GM12878 (cell line): ENCODE results near the gene SYT1. TPM values are rescaled to one million over a fixed set of nuclear protein-coding genes. Genes with fewer than 3 reads are reported as not detected.

Experiments used
- ATAC-seq: fragments of 200-7000 bp; cut with Tn5 transposase; 3 replicates; pipeline ENCODE4 v1.9.1; 2020; ENCODE audit warnings: mild to moderate bottlenecking, moderate library complexity
- BruUV-seq: library from RNA; stranded (reverse); fragments of 400-500 nt; replicated peaks from 2 replicates; lab custom pipeline; 2021; lab: Mats Ljungman, UMichigan
- CTCF ChIA-PET: fragments of 300-600 bp; sonication (Branson Sonifier 250); formaldehyde crosslinking; extraction: SDS; loops from one replicate; lab custom pipeline; 2021; ENCODE audit warnings: inconsistent platforms; lab: Yijun Ruan, JAX
- POLR2A ChIA-PET: fragments of 350-600 bp; formaldehyde crosslinking; extraction: SDS; loops from one replicate; lab custom pipeline; 2021; ENCODE audit warnings: inconsistent platforms; lab: Charles Lee
- RAD21 ChIA-PET: fragments of 300-600 bp; sonication (Branson Sonifier 250); formaldehyde crosslinking; loops from one replicate; lab custom pipeline; 2023; ENCODE audit warnings: antibody characterized with exemption; ENCODE audit not compliant: unreplicated experiment; lab: Charles Lee
- SMC1A ChIA-PET: fragments of 300-600 bp; sonication (Branson Sonifier 250); formaldehyde crosslinking; loops from one replicate; lab custom pipeline; 2023; ENCODE audit not compliant: unreplicated experiment, uncharacterized antibody; lab: Charles Lee
- DNase-seq: peaks from one replicate; pipeline ENCODE4 v3.0.0-alpha.2; 2011; ENCODE audit warnings: low read depth, low spot score
- FAIRE-seq: peaks from 3 replicates; lab custom pipeline; 2011; peaks lifted over from hg19 to GRCh38; lab: Jason Lieb, UNC
- H2AFZ ChIP-seq: 2 replicates; pipeline ENCODE4 v1.6.0; 2011; ENCODE audit warnings: low read depth, low read length, control low read depth; ENCODE audit not compliant: control insufficient read depth
- H3K27ac ChIP-seq: 2 replicates; pipeline ENCODE4 v1.5.1; 2011; ENCODE audit warnings: control low read depth; ENCODE audit not compliant: control insufficient read depth, insufficient read depth
- H3K27me3 ChIP-seq, 2 experiments: replicated peaks in 1 of 2; 2 replicates each; pipeline versions ENCODE4 v1.6.0 to v1.6.1; 2011; ENCODE audit warnings: low read length in 1 of 2; ENCODE audit not compliant: control insufficient read depth in 2 of 2, insufficient read depth in 2 of 2
- H3K36me3 ChIP-seq, 2 experiments: 2 replicates each; pipeline ENCODE4 v1.5.1; 2011; ENCODE audit warnings: low read length in 1 of 2; ENCODE audit not compliant: control insufficient read depth in 2 of 2, insufficient read depth in 2 of 2
- H3K4me1 ChIP-seq: 2 replicates; pipeline ENCODE4 v1.6.1; 2011; ENCODE audit warnings: mild to moderate bottlenecking, low read length, moderate library complexity, mixed read lengths; ENCODE audit not compliant: control insufficient read depth, insufficient read depth
- H3K4me2 ChIP-seq: 2 replicates; pipeline ENCODE4 v1.6.0; 2011; ENCODE audit warnings: control low read depth; ENCODE audit not compliant: control insufficient read depth, insufficient read depth
- H3K4me3 ChIP-seq: fragments of 200-600 bp; sonication (generic); 2 replicates; pipeline ENCODE4 v1.5.1; 2016
- H3K79me2 ChIP-seq: 2 replicates; pipeline ENCODE4 v1.6.0; 2011; ENCODE audit warnings: low read length; ENCODE audit not compliant: control insufficient read depth, insufficient read depth
- H3K9ac ChIP-seq: 2 replicates; pipeline ENCODE4 v1.8.0; 2011; ENCODE audit warnings: low read length, control low read depth, mixed read lengths; ENCODE audit not compliant: control insufficient read depth, insufficient read depth
- H3K9me3 ChIP-seq: replicated peaks from 3 replicates; pipeline ENCODE4 v1.5.1; 2011; ENCODE audit warnings: mild to moderate bottlenecking, low read length; ENCODE audit not compliant: control insufficient read depth, insufficient read depth
- H4K20me1 ChIP-seq: 2 replicates; pipeline ENCODE4 v1.6.0; 2011; ENCODE audit not compliant: control insufficient read depth, insufficient read depth
- FOS ChIP-seq: IDR thresholded peaks from 3 replicates; pipeline ENCODE4 v1.6.1; 2011; ENCODE audit warnings: borderline replicate concordance; ENCODE audit not compliant: insufficient read length; ENCODE audit errors: extremely low read depth
- IKZF2 ChIP-seq, 2 experiments: fragments of 450-650 bp; IDR thresholded peaks; 2 replicates each; pipeline ENCODE4 v1.6.1; 2017; ENCODE audit warnings: mild to moderate bottlenecking in 2 of 2, moderate library complexity in 2 of 2
- MTA3 ChIP-seq: IDR thresholded peaks from 2 replicates; pipeline ENCODE4 v1.6.1; 2012; ENCODE audit warnings: low read length, inconsistent platforms, borderline replicate concordance
- PML ChIP-seq: IDR thresholded peaks from 2 replicates; pipeline ENCODE4 v1.6.1; 2012; ENCODE audit warnings: low read length, inconsistent platforms
- STAT1 ChIP-seq: fragments of 450-650 bp; conservative IDR thresholded peaks from 2 replicates; pipeline ENCODE4 v1.6.1; 2014; ENCODE audit warnings: antibody characterized with exemption, mild to moderate bottlenecking
- TARDBP ChIP-seq: IDR thresholded peaks from 2 replicates; pipeline ENCODE4 v1.6.1; 2016; ENCODE audit warnings: borderline replicate concordance
- WGBS: methylation state at CpG from one replicate; pipeline ENCODE4 v1.1.6; 2016; ENCODE audit warnings: low lambda C conversion rate; ENCODE audit not compliant: insufficient replicate concordance, insufficient coverage; ENCODE audit errors: missing lambda C conversion rate; 5-methylcytosine and 5-hydroxymethylcytosine counted together
- in situ Hi-C: fragments of 300-500 bp; cut with MboI; formaldehyde crosslinking; loops from 9 replicates; pipeline ENCODE4 v1.14.3; 2018; ENCODE audit warnings: mixed read lengths
- intact Hi-C: fragments of 100-400 bp; cut with micrococcal nuclease; formaldehyde crosslinking; loops from one replicate; pipeline ENCODE4 v1.14.2; 2022; ENCODE audit not compliant: unreplicated experiment
- polyA plus RNA-seq, 11 experiments: library from polyadenylated mRNA; depleted of rRNA in 4 of 11; unstranded in 6 of 11; stranded (reverse) in 5 of 11; fragments of >200 nt; fragmentation: Nextera tagmentation in 4 of 11; fragmentation: Illumina TruSeq in 1 of 11; extraction: Ambion mirVana in 4 of 11; extraction: Trizol in 1 of 11; gene quantifications; 1 replicate in 1 of 11; 2 replicates in 10 of 11; pipeline versions ENCODE4 v1.2.1 to v1.2.3, GENCODE V29; 2011 to 2016; ENCODE audit warnings: inconsistent platforms in 2 of 11, missing spikeins in 2 of 11, low read depth in 1 of 11
- total RNA-seq, 4 experiments: library from RNA; depleted of rRNA in 3 of 4; stranded (reverse); fragments of >200 nt in 3 of 4; fragmentation: Illumina TruSeq in 1 of 4; extraction: Trizol in 1 of 4; gene quantifications; 2 replicates each; pipeline versions ENCODE4 v1.2.1 to v1.2.3, GENCODE V29; 2013 to 2021

Gene SYT1
- total and polyA plus RNA-seq, 10 of the 15 experiments (the other 5 are each of a cell fraction or from before 2014, with no cell fraction given) = 0.10 to 0.28 TPM; not detected in 8

DNA sequence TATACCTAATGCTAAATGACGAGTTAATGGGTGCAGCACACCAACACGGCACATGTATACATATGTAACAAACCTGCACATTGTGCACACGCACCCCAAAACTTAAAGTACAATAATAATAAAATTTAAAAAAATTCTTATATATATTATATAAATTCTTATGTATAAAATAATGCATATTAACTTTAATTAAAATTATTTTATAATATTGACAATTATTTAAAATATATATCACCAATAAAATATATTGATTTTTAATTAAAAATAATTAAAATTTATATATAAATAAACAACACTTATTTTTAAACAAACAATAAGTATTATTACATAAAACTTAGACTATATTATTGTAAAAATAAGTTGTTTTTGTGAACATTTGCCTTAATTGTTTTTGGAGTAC, 188.8 kb downstream of the SYT1 start (continued):
- TF ChIP-seq STAT1 (no peak), TARDBP (no peak), PML (no peak), MTA3 (no peak)

DNA sequence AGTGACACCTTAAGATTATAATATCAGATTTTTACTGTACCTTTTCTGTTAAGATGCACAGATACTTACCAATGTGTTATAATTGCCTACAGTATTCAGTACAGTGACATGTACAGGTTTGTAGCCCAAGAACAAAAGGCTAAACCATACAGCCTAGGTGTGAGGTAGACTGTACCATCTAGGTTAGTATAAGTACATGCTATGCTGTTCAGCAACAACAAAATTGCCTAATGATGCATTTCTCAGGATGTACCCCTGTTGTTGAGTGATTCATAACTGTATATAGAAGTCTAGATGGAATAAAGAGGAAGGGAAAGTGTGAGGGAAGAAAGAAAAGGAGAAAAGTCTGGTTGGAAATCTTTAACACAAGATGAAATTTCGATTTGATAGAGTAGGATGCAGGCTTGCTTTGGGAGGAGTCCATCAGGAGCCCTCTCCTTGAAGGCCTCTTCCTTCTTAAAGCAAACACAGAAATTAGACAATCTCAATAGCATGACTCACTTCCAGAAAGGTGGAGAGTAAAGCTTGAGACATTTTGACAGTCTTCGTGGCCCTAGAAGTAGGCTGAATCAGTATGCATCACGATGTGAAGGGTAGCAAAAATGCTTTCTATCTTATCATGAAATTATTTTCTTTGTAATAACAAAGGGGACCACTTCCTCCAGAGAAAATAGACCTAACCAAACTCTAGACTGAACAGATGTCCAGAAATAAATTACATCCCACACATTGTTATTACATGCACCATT, 191.5 kb downstream of the SYT1 start:
- Histone ChIP-seq H3K4me3 (no peak overlapping the region), H4K20me1 (no peaks in the 10 kb centered on the region), H3K4me1 (no peaks in the 10 kb centered on the region), H3K27ac (no peak overlapping the region), H3K36me3 (no peaks in the 10 kb centered on the region), H3K4me2 (no peak overlapping the region), H3K27me3 (no peaks in the 10 kb centered on the region), H3K79me2 (no peaks in the 10 kb centered on the region), H3K9ac (no peak overlapping the region), H2AFZ (no peak overlapping the region), H3K9me3 (no peaks in the 10 kb centered on the region)
- FAIRE-seq = peak; percentile 66
- ChIA-PET POLR2A (no interaction called here), CTCF (interaction anchor here (1.3 kb wide), 1 partner anchor 20 kb away, joined by 4 read pairs; no protein-coding TSS in a partner anchor), RAD21 (interaction anchor here (1.2 kb wide), 1 partner anchor 35 kb away, joined by 3 read pairs; no protein-coding TSS in a partner anchor), SMC1A (interaction anchor here (0.9 kb wide), 1 partner anchor 20 kb away, joined by 3 read pairs; no protein-coding TSS in a partner anchor)
- BruUV-seq = no TSS peak
- WGBS = 15% methylated on average over 3 of the region's 3 CpGs
- in situ Hi-C loops (no loop called here), intact Hi-C loops (loop anchor here (5.0 kb wide), 1 partner anchor 39 kb away; no protein-coding TSS in a partner anchor)
- peak; percentile 59 for ATAC-seq
- TF ChIP-seq IKZF2 (IDR thresholded peaks at IDR 0.05) = peak in 1 of 2 experiments; percentile 14; a peak in 1 of 4 replicates
- TF ChIP-seq FOS = no peak
- no peak for DNase-seq
